K562 (cell line): ENCODE results near the gene GPR152. TPM values are rescaled to one million over a fixed set of nuclear protein-coding genes. Genes with fewer than 3 reads are reported as not detected.

Experiments used
- BRD9 ChIP-seq: fragments of 450-650 bp; IDR thresholded peaks from 2 replicates; pipeline ENCODE4 v1.6.1; 2018; ENCODE audit warnings: low read depth; ENCODE audit not compliant: partially characterized antibody
- CBX8 ChIP-seq: fragments of 200-600 bp; sonication (generic); IDR thresholded peaks from 2 replicates; pipeline ENCODE4 v1.6.1; 2012; ENCODE audit warnings: borderline replicate concordance, mixed run types, low read depth, mild to moderate bottlenecking, moderate library complexity, mixed read lengths, low read length, control low read depth, inconsistent platforms; ENCODE audit not compliant: poor library complexity, severe bottlenecking; ENCODE audit errors: extremely low read depth
- CHD2 ChIP-seq: IDR thresholded peaks from 2 replicates; pipeline ENCODE4 v1.6.1; 2011; ENCODE audit warnings: low read depth, low read length
- E2F4 ChIP-seq: sonication (generic); formaldehyde crosslinking; IDR thresholded peaks from 2 replicates; pipeline ENCODE4 v1.8.0; 2022; ENCODE audit warnings: mild to moderate bottlenecking, low read depth, missing genetic modification reagents
- NUFIP1 ChIP-seq: fragments of 450-650 bp; IDR thresholded peaks from 2 replicates; pipeline ENCODE4 v1.6.1; 2018; ENCODE audit not compliant: partially characterized antibody
- RFX7 ChIP-seq: fragments of 250-450 bp; sonication (Bioruptor Pico); IDR thresholded peaks from 2 replicates; pipeline ENCODE4 v1.5.1; 2021; ENCODE audit warnings: mild to moderate bottlenecking
- SFPQ ChIP-seq: fragments of 200-400 bp; formaldehyde crosslinking; IDR thresholded peaks from 2 replicates; pipeline ENCODE4 v1.6.1; 2017; ENCODE audit warnings: mild to moderate bottlenecking, low read depth, low read length, moderate library complexity
- TAF1 ChIP-seq: IDR thresholded peaks from 2 replicates; pipeline ENCODE4 v1.6.1; 2011; ENCODE audit warnings: mild to moderate bottlenecking, low read length, moderate library complexity; ENCODE audit not compliant: insufficient read depth, control insufficient read depth, severe bottlenecking; ENCODE audit errors: extremely low read depth
- USF2 ChIP-seq: sonication (generic); formaldehyde crosslinking; IDR thresholded peaks from 2 replicates; pipeline ENCODE4 v1.5.0; 2020; ENCODE audit warnings: missing genetic modification reagents
- ZNF395 ChIP-seq: fragments of 200-800 bp; sonication (Bioruptor generic); IDR thresholded peaks from 2 replicates; pipeline ENCODE4 v1.6.1; 2017; ENCODE audit warnings: missing genetic modification characterization, missing compliant biosample characterization
- ZNF609 ChIP-seq: sonication (generic); formaldehyde crosslinking; IDR thresholded peaks from 2 replicates; pipeline ENCODE4 v1.8.1; 2023; ENCODE audit warnings: missing genetic modification reagents, mild to moderate bottlenecking, borderline replicate concordance
- ZSCAN32 ChIP-seq: fragments of 450-650 bp; formaldehyde crosslinking; IDR thresholded peaks from 2 replicates; pipeline ENCODE4 v1.4.0; 2020; ENCODE audit warnings: mild to moderate bottlenecking, moderate library complexity
- polyA plus RNA-seq, 8 experiments: library from polyadenylated mRNA; depleted of rRNA in 4 of 8; stranded (reverse) in 5 of 8; unstranded in 3 of 8; fragments of >200 nt; fragmentation: Nextera tagmentation in 2 of 8; fragmentation: Illumina TruSeq in 1 of 8; extraction: Ambion mirVana in 2 of 8; extraction: Trizol in 1 of 8; gene quantifications; 2 replicates each; pipeline versions ENCODE4 v1.2.1 to v1.2.3, GENCODE V29; 2011 to 2014; ENCODE audit warnings: inconsistent platforms in 1 of 8, missing spikeins in 1 of 8
- total RNA-seq, 7 experiments: library from RNA; depleted of rRNA in 6 of 7; stranded (reverse); fragments of >200 nt in 6 of 7; fragmentation: Illumina TruSeq in 2 of 7; extraction: Trizol in 2 of 7; gene quantifications; 2 replicates each; pipeline versions ENCODE4 v1.2.1 to v1.2.3, GENCODE V29; 2011 to 2021; ENCODE audit warnings: low replicate concordance in 1 of 7

Gene GPR152
- total and polyA plus RNA-seq, 9 of the 15 experiments (the other 6 are each of a cell fraction or from before 2014, with no cell fraction given) = not detected

- TF ChIP-seq SFPQ = no peak
- peak; percentile 86 for TF ChIP-seq USF2 (CRISPR knock-in tag)
- no peak for TF ChIP-seq RFX7 (CRISPR knock-in tag)
- no peak for TF ChIP-seq CBX8
- TF ChIP-seq TAF1 = peak; percentile 86
- peak; percentile 49; the same call in 1 of the 2 replicates for TF ChIP-seq ZNF609
- TF ChIP-seq E2F4 = no peak
- no peak for TF ChIP-seq ZSCAN32 (CRISPR knock-in tag)
- TF ChIP-seq ZNF395 (CRISPR knock-in tag) = peak; percentile 68
- TF ChIP-seq CHD2 = no peak
- TF ChIP-seq BRD9 = no peak
- no peak for TF ChIP-seq NUFIP1
Measured at GRCh38 chr11:67464411-67465188, 12.1 kb upstream of the GPR152 start (continued).
